Measurements from ENCODE around the gene ACHE. TPM values are rescaled to one million over a fixed set of nuclear protein-coding genes. Genes with fewer than 3 reads are reported as not detected.
"Not testable (repeated sequence)": the region's sequence is repeated elsewhere in the genome, so short reads cannot be mapped to it uniquely, and the experiment has no call there.

ACHE gene
- 1.9 TPM for polyA plus RNA-seq (2012; ENCODE audit: insufficient read depth, insufficient read length, low read depth)

GRCh38 chr7:100895701-100895955, at the start of gene ACHE:
Gene ACHE, minus strand, starts transcription at chr7:100895888. Its CDS starts 1,656 bp downstream, at chr7:100894232.
- Histone ChIP-seq H3K4me3 (ENCODE audit: low read depth, low read length) (peak within 1 kb of the TSS; percentile 48), H3K27me3 (peaks cover 30% of the 10 kb centered on the region), H3K4me1 (peaks cover 3% of the 10 kb centered on the region; the same call in 1 of the 2 replicates), H3K36me3 (no peaks in the 10 kb centered on the region), H3K9me3 (no peaks in the 10 kb centered on the region)
- TF ChIP-seq CTCF (IDR thresholded peaks at IDR 0.05; ENCODE audit: low read depth, low read length) = no peak
- DNase-seq = no peak

GRCh38 chr7:100944138-100944537, 48.5 kb upstream of the ACHE start:
- DNase-seq = no peak
- Histone ChIP-seq H3K36me3 (no peaks in the 10 kb centered on the region), H3K9me3 (no peaks in the 10 kb centered on the region), H3K4me1 (no peaks in the 10 kb centered on the region), H3K27me3 (no peaks in the 10 kb centered on the region), H3K4me3 (ENCODE audit: low read depth, low read length) (no peak overlapping the region)
- TF ChIP-seq CTCF (IDR thresholded peaks at IDR 0.05; ENCODE audit: low read depth, low read length) = no peak

GRCh38 chr7:100943693-100944092, 48.0 kb upstream of the ACHE start:
- Histone ChIP-seq H3K36me3 (no peaks in the 10 kb centered on the region), H3K4me1 (no peaks in the 10 kb centered on the region), H3K9me3 (no peaks in the 10 kb centered on the region), H3K4me3 (ENCODE audit: low read depth, low read length) (no peak overlapping the region), H3K27me3 (no peaks in the 10 kb centered on the region)
- no peak for DNase-seq
- no peak for TF ChIP-seq CTCF (IDR thresholded peaks at IDR 0.05; ENCODE audit: low read depth, low read length)

GRCh38 chr7:100942045-100942774, 46.5 kb upstream of the ACHE start:
- no peak for TF ChIP-seq CTCF (IDR thresholded peaks at IDR 0.05; ENCODE audit: low read depth, low read length)

GRCh38 chr7:100936167-100936566, 40.5 kb upstream of the ACHE start:
- not testable (repeated sequence) for H3K9me3 ChIP-seq; H3K4me3 ChIP-seq (ENCODE audit: low read depth, low read length); H3K36me3 ChIP-seq; H3K4me1 ChIP-seq; DNase-seq
- H3K27me3 ChIP-seq = peaks cover 16% of the 10 kb centered on the region

More at GRCh38 chr7:100942045-100942774, 46.5 kb upstream of the ACHE start:
- no peak for DNase-seq
- Histone ChIP-seq H3K36me3 (no peaks in the 10 kb centered on the region), H3K27me3 (no peaks in the 10 kb centered on the region), H3K4me3 (ENCODE audit: low read depth, low read length) (no peak overlapping the region), H3K4me1 (no peaks in the 10 kb centered on the region), H3K9me3 (no peaks in the 10 kb centered on the region)

- H3K9me3 ChIP-seq = not testable (repeated sequence)
Observed at GRCh38 chr7:100935381-100935780, 39.7 kb upstream of the ACHE start.

GRCh38 chr7:100933734-100934133, 38.0 kb upstream of the ACHE start:
- Histone ChIP-seq H3K9me3 (no peaks in the 10 kb centered on the region), H3K27me3 (peaks cover 26% of the 10 kb centered on the region)
- TF ChIP-seq CTCF (IDR thresholded peaks at IDR 0.05; ENCODE audit: low read depth, low read length) = no peak

More at GRCh38 chr7:100935381-100935780, 39.7 kb upstream of the ACHE start:
- H3K4me3 ChIP-seq (ENCODE audit: low read depth, low read length); H3K4me1 ChIP-seq; DNase-seq; H3K36me3 ChIP-seq: not testable (repeated sequence)
- H3K27me3 ChIP-seq = peaks cover 22% of the 10 kb centered on the region

More at GRCh38 chr7:100933734-100934133, 38.0 kb upstream of the ACHE start:
- no peak for DNase-seq
- Histone ChIP-seq H3K4me1 (no peaks in the 10 kb centered on the region), H3K4me3 (ENCODE audit: low read depth, low read length) (no peak overlapping the region), H3K36me3 (no peaks in the 10 kb centered on the region)
